Activated CD8-positive, alpha-beta memory T cell treated with anti-CD3 and anti-CD28 coated beads for 24 hours (primary cell): ENCODE results near the gene BID.

Experiments used
- DNase-seq: peaks from one replicate; pipeline ENCODE4 v3.0.0-alpha.2; 2020

The BID gene

DNA sequence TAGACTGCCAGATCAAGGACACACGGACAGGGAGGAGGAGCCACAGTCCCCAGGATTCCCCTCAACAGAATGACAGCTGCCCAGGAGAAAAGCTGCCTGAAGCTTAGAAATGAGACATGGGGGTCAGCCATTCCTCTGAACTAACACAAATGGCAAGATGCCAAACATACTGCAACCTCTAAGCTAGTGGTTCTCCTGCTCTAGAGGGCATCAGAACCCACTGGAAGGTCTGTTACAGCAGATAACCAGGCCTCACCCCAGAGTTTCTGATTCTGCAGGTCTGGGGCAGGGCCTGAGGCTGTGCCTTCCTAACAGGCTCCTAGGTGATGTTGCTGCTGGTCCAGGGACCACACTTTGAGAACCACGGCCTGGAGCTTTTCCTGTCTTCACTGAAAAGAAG is 28.6 kb upstream of the BID start:
- DNase-seq = no peak

DNA sequence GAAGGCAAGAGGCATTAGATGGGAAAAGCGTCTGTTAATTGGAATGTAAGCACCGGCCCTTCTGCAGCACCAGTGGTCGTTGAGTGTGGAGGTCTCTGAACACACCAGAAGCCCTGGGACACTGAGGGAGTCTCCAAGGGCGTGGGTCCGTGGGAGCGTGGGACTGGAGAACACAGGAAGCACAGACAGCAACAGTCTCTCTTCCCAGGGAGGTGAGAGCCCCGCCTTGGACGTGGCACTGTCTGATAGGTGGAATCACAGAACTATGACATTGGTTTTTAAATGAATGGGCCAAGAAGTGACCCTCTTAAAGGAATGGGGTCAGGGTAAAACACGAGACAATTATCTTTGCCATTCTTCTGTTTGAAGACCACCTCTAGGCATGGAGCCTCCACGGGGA is 28.1 kb upstream of the BID start:
- DNase-seq = no peak

DNA sequence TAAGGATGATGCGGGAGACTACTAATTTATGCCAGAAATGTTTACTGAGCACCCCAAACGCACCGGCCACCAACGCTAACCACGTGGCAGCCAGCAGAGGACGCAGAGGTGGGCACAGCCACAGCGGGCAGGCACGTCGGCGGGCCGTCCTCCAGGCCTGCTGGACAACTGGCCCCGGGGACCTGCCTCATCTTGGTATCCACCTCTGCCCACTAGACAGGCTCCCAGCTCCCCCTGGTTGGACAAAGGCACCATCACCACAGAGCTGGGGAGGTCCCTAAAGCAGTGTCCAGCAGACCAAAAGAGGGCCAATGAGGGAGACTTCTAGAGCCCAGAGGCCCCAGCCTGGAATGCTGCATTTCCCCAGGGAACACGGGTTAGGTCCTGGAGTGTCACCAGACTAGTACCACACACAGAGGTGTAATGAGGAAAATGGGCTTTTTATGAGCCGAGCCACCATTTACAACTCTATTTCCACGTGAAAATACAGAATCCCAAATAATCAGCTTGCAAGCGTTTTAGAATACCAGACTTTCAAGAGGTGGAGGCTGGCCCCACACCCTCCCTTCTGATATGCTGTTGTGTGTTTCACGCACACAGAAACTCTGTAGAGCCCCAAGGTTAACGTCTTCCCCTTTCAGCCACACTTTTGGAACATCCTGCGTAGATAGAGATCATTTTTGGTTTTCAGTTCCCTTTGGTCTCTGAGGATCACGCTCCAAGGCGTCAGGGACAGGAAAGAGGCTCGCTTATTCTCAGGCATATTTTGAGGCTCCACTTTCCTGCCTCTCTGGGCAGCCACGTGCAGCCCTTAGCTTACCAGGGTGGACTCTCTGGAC is 23.7 kb upstream of the BID start:
- no peak for DNase-seq

GRCh38 chr22:17796695-17797094 is 22.4 kb upstream of the BID start:
- DNase-seq = no peak

DNA sequence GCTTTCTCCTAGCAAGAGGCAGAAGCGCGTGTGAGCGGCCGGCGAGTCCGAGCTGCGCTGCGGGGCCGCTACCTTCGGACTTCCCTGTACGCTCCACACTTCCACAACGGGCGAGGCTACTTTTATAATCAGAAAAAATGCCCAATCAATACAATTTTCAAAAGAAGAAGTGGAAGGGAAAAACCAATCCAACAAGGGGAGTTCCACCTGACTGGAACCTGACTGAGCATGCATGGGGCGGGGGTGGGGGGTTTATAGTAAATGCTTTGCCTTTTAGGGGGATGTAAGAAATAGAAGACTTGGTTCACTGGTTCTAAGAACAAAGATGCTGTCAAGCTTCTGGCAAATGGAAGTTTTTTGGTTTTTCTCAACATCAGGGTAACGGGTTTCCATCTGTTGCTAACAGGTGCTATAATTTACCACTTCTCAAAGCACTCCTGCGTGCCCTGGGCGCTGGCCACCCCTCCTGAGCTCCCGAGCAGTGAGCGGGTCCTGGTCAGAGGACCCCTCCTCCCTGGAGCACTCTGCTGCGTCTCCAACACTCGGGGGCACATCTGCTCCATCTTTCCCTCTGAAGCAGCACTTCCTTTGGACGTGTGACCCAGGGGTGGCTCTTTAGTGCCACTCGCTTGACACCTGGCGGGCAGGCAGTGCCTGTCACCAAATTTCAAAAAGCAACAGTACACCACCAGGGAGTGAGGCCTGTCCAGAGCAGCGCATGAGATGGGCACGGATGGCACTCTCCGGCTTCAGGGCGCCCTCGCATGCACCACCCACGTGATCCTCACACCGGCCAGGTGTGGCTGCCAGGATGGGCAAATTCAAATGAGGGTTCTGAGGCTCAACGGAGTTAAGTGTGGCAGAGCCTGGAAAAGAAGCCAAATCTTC is 21.6 kb upstream of the BID start:
- DNase-seq = no peak

GRCh38 chr22:17794726-17795542 is 20.7 kb upstream of the BID start:
- no peak for DNase-seq

- DNase-seq = no peak
Measured at GRCh38 chr22:17792854-17793434, 18.7 kb upstream of the BID start.

- no peak for DNase-seq
Measured at GRCh38 chr22:17792299-17792698, 18.0 kb upstream of the BID start.

DNA sequence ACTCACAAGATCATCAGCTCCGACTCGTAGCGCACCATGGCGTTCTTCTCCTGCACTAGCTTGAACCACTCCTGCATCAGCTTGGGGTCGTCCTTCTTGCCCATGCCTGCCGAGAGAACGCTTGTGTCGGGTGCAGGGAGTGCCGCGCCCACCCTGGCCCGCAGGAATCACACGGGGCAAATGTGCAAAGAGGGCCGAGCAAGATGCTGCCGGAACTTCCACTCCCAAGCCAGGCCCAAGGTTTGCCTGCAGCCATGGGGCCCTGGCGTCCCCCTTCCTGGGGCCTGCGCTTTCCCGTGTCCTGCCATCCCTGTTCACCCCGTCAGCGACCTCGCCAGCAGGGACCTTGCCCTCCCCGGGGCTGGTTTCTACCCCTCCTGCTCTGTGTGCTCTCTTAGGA is 16.9 kb upstream of the BID start:
- no peak for DNase-seq

- no peak for DNase-seq
Measured at GRCh38 chr22:17789379-17790200, 15.3 kb upstream of the BID start.

GRCh38 chr22:17788528-17789378 is 14.5 kb upstream of the BID start:
- DNase-seq = no peak

GRCh38 chr22:17787716-17788330 is 13.6 kb upstream of the BID start:
- DNase-seq = no peak

DNA sequence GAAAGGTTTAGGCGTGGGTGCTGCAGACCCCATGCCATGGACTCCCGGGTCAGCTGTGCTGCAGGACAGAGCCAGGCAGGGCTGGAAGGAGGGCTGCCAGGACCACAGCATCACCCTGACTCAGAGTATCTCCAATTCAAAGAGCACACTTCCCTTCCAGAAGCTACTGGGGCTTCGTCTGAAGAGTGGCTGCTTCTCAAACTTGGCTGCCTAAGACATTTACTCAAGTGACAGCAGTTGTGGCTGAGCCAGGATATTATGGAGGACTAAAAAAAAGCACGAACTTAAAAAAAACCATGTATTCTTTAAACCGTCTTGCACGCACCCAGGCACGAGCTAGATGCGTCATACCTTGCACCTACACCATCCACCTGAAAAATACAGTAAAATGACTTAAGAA is 13.0 kb upstream of the BID start:
- DNase-seq = no peak

DNA sequence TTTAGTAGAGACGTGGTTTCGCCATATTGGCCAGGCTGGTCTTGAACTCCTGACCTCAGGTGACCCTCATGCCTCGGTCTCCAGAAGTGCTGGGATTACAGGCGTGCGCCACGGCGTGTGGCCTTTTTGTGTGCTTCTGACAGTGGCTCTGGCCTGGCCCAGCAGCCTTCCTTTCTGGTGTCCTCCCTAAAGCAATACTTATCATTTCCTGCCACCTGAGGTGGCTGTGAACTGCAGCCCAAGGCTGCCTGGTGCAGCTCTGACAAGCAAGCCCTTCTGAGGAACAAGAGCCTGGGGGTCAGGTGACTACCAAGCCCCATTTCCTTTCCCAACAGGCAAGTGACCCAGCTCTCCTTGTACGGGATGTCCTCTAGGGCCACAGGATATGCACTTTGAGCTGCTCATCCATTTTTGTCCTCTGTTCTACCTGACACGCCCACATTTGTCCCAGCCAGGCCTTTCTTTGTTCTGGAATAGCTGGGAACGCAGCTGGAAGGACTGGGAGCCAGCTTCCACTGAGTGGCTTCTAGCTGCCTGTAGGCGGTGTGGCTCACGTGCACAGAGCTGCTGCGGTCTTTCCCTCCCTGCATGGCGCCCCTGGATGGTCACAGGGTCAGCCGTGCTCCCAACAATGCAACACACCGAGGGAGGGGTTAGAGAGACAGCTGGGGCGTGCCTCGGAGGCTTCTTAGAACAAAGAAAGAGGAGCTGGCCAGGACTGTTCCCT is 12.3 kb upstream of the BID start:
- DNase-seq = no peak

GRCh38 chr22:17785185-17786184 is 11.2 kb upstream of the BID start:
- peak; percentile 87 for DNase-seq

GRCh38 chr22:17784776-17785175 is 10.5 kb upstream of the BID start:
- no peak for DNase-seq

- DNase-seq = no peak
Measured at GRCh38 chr22:17783773-17784480, 9.7 kb upstream of the BID start.

- DNase-seq = no peak
Measured at GRCh38 chr22:17783312-17783711, 9.0 kb upstream of the BID start.
